NK-92 (cell line): ENCODE data around the gene MCU.
"Not testable (repeated sequence)": the region's sequence is repeated elsewhere in the genome, so short reads cannot be mapped to it uniquely, and the experiment has no call there.

Experiments
- DNase-seq: peaks from one replicate; lab custom pipeline; 2025; ENCODE audit not compliant: unreplicated experiment; lab: John Stamatoyannopoulos, UW

Gene MCU

DNA sequence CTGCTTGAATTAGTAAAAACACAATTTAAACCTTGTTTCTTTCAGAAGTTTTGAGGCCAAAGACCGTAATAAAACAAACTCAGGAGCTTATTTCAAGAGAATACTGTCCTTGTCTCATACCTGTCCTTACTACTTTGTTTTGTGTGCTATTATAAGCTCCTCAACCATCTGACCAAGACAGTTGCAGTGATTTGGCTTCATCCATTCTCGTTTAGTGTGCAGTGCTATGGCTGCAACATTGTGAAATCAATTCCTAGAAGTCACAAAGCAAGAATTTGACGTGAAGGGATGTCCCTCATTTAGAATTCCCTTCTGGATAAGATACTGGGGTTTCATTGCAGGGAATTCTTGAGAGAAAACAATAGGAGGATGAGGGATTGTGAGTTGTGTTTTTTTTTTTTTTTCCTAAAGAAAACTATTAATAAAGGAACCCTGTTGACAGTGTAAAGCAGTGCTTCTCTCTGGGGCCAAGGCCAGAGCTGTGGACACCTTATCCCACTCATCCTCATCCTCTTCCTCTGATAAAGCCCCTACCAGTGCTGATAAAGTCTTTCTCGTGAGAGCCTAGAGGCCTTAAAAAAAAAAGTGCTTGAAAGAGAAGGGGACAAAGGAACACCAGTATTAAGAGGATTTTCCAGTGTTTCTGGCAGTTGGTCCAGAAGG is 201.3 kb downstream of the MCU start, which contains the start of gene OIT3:
TSS of gene OIT3 (plus strand) at position 604 of the 663 bp plus-strand sequence. CDS start 60 bp downstream, outside the sequence.
- DNase-seq: no peak

DNA sequence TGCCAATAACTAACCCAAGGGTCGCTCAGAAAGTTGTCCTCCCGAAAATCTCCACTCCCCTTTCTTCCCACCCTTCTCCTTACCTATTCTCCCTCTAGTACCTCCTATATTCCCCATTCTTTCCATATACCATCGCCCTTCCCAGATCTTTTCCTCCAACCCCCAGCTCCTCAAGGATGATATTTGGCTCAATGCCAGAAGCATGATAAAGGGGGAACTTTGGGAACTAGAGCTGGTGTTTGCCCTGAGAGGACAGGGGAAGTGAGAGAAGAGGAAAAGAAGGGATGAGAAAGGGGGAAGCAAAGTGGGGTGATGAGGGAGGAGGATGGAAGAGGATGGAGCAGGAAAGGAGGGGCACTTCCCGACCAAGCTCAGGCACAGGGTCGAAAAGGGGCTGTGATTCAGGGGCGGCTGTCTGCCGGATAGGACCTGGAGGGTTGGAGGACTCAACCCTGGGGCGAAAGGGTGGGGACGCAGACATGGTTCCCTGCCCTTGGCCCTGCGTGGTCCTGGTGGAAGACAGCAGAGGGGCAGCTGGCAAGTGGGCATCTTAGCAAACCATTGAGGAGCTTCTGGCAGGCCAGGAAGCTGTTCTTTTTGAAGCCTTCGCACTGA is 203.4 kb downstream of the MCU start:
- DNase-seq: no peak

DNA sequence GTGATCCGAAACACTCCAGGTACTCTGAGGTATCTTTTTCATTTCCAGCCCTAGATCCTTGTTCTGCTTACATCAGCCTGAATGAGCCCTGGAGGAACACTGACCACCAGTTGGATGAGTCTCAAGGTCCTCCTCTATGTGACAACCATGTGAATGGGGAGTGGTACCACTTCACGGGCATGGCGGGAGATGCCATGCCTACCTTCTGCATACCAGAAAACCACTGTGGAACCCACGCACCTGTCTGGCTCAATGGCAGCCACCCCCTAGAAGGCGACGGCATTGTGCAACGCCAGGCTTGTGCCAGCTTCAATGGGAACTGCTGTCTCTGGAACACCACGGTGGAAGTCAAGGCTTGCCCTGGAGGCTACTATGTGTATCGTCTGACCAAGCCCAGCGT is 206.7 kb downstream of the MCU start:
- DNase-seq: no peak

DNA sequence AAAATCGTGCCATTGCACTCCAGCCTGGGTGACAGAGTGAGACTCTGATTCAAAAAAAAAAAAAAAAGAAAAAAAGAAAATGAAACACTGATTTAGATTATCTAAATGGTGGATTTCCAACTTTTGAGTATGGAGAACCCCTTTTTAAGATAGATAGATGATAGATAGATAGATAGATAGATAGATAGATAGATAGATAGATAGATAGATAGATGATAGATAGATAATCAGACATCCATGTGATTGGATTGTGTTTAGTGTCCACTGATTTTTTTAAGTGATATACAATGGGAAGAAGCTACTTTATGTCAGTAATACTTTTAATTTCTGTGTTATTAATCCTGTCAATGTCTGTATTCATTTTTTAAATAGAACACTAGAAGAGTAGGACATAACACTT is 207.6 kb downstream of the MCU start:
- no peak for DNase-seq

DNA sequence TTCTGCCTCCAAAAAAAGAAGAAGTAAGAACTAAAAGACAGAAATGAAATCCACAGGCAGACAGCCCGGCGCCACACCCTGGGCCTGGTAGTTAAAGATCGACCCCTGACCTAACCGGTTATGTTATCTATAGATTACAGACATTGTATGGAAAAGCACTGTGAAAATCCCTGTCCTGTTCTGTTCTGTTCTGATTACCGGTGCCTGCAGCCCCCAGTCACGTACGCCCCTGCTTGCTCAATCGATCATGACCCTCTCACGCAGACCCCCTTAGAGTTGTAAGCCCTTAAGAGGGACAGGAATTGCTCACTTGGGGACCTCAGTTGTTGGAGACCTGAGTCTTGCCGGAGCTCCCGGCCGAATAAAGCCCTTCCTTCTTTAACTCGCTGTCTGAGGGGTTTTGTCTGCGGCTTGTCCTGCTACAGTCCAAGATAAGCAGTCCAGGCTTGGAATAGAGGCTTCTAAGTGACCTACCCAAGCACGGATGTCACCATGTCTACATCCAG is 212.1 kb downstream of the MCU start:
- DNase-seq: not testable (repeated sequence)

DNA sequence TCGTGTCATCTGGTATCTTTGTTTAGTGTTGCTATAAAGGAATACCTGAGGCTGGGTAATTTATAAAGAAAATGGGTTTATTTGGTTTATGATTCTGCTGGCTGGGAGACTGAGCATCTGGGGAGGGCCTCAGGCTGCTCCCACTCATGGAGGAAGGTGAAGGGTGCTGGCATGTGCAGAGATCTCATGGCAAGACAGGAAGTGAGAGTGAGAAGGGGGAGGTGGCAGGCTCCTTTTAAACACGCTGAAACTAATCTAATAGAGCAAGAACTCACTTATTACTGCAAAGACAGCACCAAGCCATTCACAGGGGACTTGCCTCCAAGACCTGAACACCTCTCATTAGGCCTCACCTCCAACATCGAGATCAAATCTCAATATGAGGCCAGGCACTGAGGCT is 212.9 kb downstream of the MCU start:
- no peak for DNase-seq

DNA sequence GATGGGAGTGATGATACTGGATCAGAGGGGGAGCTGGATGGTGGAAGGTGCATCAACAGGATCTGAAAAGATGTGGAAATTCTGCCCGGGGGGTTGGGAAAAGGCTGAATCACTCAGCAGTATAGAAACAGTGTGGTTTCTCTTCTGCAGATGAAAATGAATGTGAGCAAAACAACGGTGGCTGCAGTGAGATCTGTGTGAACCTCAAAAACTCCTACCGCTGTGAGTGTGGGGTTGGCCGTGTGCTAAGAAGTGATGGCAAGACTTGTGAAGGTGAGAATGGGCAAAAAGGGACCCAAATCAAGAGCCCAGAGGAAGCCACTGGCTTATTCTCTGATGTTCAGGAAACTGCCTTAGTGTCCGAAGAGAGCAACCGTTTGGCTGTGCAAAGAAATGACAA is 214.5 kb downstream of the MCU start:
- DNase-seq: no peak

DNA sequence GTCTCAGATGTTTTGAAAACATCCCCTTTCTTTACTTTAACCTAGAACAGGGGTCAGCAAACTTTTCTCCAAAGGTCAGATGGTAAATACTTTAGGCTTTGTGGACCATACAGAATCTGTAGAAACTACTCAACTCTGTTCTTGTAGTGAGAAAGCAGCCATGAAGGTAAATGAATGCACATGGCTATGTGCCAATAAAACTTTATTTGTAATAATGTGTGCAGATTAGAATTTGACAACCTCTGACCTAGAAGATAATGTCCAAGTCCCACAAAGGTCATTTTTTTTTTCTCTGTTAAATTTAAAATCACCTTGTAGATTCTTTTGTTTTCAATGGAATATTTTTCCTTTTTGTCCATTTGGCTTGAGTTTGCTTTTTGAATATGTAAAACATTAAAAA is 218.8 kb downstream of the MCU start:
- DNase-seq: no peak

DNA sequence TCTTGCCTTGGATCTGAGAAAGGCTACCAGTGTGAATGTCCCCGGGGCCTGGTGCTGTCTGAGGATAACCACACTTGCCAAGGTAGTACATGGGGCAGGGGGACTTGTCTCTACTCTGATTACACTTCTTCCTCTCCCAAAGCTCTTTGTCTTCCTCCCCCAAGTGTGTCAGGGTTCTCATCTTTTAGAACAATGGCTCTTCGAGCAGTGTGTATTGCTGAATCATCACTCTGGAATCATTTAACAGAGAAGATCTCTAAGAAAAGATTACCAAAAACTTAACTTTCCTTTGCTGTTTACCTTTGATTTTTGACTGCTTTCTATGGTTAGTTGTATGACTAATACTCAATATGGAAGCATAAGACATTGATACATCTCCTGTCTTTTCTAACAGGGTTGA is 219.8 kb downstream of the MCU start:
- no peak for DNase-seq

DNA sequence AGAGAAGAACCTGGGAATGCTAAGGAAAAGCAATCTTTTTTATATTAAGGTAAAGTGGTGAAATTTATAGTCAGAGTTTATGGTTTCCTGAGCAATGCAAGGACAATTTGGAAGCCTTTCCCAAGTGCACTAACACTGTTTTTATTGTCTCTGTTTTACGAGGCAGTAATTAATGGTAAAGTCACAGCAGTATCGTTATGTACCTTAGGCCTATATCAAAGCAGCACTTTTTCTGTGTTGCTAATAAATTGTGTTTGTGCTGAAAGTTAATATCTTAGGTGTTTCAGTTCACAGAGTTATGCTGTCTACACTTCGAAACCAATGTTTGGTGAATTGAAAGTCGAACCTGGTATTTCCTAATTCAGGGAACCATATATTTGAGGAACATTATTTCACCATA is 220.8 kb downstream of the MCU start:
- no peak for DNase-seq

DNA sequence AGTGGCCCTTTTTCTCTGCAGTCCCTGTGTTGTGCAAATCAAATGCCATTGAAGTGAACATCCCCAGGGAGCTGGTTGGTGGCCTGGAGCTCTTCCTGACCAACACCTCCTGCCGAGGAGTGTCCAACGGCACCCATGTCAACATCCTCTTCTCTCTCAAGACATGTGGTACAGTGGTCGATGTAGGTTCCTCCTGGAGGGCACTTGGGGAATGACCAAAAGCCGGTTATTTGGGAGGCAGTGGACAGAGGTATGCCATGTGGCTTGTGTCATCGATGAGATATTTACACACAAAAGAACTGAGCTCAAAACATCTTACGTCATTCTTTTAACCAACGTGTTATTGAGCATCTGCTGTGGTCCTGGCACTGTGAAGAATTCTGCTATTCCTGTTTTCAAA is 221.3 kb downstream of the MCU start:
- no peak for DNase-seq

DNA sequence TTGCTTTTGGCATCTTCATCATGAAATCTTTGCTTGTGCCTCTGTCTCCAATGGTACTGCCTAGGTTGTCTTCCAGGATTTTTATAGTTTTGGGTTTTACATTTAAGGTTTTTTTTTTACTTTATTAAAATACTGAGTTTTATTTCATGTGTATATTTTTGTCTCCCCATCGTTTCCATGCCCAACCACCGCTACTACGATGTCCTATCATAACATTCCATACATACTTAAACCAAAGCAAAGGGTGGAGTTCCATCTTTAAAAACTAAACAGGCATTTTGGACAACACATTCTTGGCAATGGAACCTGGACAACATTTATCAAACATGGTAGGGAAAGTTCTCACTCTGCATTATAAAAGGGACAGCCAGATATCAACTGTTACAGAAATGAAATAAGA is 225.3 kb downstream of the MCU start:
- not testable (repeated sequence) for DNase-seq

DNA sequence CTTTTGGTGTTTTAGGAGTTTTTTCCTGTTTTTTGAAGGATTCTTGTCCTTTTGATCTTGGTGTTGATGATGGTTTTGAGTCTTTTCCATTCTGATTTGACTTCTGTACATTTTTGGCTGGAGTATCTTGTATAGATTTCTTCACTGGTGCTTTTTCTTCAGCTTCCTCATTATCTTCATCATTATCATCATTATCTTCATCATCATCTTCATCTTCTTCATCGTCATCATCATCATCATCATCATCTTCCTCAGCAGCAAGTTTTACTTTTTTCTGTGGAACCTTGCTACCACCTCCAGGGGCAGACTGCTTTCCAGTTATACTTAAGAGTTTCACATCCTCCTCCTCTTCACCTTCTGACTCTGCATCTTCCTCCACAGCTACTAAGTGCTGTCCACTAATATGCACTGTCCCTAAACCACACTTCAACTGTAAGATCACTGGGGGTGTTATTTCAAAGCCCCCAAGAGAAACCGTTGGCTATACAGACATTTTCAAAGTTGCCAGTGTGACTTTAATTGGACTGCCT is 225.9 kb downstream of the MCU start:
- not testable (repeated sequence) for DNase-seq

DNA sequence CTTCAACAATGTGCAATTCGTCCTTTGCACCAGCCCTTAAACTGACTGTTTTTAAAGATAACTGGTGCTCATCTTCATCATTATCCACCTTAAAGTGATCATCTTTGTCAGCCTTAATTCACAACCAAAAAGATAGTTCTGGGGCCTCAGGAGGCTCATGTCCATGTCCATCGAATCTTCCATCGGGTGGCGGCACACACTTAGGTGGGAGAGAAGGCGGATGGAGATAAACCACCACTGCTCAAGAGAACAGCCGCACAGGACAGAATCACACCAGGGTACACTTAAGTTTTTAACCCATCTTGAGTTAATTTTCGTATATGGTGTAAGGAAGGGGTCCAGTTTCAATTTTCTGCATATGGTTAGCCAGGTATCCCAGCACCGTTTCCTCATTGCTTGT is 226.4 kb downstream of the MCU start:
- no peak for DNase-seq

DNA sequence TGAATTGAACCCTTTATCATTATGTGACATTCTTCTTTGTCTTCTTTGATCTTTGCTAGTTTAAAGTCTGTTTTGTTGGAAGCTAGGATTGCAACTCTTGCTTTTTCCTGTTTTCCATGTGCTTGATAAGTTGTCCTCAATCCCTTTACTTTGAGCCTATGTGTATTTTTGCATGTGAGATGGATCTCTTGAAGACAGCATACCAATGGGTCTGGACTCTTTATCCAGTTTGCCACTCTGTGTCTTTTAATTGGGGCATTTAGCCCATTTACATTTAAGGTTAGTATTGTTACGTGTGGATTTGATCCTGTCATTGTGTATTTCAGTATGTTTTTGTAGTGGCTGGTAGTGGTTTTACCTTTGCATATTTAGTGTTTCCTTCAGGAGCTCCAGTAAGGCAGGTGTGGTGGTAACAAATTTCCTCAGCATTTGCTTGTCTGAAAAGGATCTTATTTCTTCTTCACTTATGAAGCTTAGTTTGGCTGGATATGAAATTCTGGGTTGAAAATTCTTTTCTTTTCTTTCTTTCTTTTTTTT is 229.3 kb downstream of the MCU start:
- DNase-seq: not testable (repeated sequence)

DNA sequence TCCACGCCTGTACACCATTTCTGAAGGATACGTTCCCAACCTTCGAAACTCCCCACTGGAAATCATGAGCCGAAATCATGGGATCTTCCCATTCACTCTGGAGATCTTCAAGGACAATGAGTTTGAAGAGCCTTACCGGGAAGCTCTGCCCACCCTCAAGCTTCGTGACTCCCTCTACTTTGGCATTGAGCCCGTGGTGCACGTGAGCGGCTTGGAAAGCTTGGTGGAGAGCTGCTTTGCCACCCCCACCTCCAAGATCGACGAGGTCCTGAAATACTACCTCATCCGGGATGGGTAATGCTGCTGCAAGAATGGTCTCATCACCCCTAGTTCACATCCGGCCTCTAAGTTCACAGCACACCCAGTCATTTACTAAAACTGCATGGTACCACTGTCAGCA is 232.4 kb downstream of the MCU start:
- no peak for DNase-seq

DNA sequence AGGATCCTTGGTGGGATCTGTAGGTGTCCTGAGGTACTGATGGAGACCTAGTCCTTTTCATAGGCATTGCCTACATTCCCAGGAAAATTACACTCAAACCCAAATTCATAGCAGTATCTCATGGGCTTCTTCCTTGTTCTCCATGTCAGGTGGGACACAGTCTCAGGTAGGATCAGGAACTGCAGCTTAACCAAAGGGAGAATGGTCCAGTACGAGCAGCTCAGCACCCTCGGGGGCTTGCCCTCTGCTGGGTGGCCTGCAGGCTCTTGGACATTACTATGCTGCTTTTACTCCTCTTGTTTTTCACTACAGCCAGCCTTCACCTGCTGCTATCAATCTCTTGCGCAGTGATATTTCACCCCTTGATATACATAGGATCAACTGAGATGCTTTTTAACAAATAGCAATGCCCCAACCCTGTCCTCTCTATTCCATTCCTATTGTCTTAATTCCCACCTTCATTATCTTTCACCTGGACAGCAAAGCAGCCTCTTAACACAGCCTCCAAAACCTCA is 234.1 kb downstream of the MCU start:
- no peak for DNase-seq

DNA sequence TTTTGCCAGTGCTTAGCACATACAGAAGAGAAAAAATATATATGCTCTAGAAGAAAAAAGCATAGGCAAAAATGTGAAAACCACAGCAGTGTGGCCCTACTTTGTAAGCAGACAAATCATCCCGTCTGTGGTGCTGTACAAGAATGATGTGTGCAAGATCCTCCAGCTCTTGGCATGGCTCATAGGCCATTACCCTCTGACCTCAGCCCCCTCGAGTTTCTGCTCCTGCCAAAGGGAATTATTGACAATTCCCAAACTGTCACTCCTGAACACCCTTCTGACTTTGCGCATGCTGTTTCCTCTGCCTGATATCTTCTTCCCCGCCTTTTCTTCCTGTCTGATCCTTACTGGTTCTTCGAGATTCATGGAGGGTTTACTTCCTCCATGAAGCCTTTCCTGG is 235.5 kb downstream of the MCU start:
- DNase-seq: no peak

DNA sequence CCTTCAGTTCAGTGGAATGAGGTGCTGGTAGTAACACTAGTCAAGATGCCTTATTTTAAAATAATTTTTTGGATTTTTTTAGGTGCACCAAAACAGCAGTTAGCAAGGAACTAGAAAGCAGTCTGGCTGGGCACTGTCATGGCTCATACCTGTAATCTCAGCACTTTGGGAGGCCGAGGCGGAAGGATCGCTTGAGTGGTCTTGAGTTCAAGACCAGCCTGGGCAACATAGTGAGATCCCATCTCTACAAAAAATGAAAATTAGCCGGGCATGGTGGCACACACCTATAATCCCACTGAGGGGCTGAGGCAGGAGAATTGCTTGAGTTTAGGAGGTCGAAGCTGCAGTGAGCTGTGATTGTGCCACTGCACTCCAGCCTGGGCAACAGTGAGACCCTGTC is 236.9 kb downstream of the MCU start:
- DNase-seq: no peak

DNA sequence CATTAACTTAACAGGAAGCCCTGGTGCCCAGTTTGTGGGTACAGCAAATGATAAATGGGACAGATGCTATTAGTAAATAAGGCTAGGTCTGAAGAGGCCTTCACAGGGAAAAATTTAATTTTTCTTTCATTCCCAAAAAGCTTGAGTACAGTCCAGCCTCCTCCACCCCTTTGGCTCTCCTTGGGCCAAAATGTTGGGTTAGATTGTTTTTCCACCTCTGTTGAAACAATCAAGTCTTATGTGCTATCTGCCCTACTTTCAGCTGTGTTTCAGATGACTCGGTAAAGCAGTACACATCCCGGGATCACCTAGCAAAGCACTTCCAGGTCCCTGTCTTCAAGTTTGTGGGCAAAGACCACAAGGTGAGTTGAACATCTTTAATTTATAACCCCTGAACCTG is 238.3 kb downstream of the MCU start:
- no peak for DNase-seq

DNA sequence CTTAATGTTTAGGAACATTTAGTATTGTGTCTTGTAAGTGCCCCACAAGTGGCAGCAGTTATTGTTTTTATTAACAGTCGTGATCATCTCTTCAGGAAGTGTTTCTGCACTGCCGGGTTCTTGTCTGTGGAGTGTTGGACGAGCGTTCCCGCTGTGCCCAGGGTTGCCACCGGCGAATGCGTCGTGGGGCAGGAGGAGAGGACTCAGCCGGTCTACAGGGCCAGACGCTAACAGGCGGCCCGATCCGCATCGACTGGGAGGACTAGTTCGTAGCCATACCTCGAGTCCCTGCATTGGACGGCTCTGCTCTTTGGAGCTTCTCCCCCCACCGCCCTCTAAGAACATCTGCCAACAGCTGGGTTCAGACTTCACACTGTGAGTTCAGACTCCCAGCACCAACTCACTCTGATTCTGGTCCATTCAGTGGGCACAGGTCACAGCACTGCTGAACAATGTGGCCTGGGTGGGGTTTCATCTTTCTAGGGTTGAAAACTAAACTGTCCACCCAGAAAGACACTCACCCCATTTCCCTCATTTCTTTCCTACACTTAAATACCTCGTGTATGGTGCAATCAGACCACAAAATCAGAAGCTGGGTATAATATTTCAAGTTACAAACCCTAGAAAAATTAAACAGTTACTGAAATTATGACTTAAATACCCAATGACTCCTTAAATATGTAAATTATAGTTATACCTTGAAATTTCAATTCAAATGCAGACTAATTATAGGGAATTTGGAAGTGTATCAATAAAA is 240.5 kb downstream of the MCU start:
- no peak for DNase-seq
